Breast epithelium (tissue), 4 donors: ENCODE measurements around the gene SDHD. TPM values are rescaled to one million over a fixed set of nuclear protein-coding genes. Genes with fewer than 3 reads are reported as not detected.

Experiments used
- DNase-seq, 2 donors: peaks; one replicate each; pipeline ENCODE4 v3.0.0-alpha.2; 2019; ENCODE audit warnings: low spot score in 2 of 2
- H3K27ac ChIP-seq, 2 donors: fragments of 200-600 bp; sonication (generic) in 1 of 2; one replicate each; pipeline ENCODE4 v1.5.1; 2016 to 2019; ENCODE audit warnings: mild to moderate bottlenecking in 1 of 2
- H3K27me3 ChIP-seq, 2 donors: fragments of 200-600 bp; sonication (generic) in 1 of 2; one replicate each; pipeline versions ENCODE4 v1.5.1 to v1.6.0; 2017 to 2019; ENCODE audit warnings: control low read depth in 1 of 2, mild to moderate bottlenecking in 1 of 2
- H3K36me3 ChIP-seq: fragments of 200-600 bp; one replicate; pipeline ENCODE4 v1.5.1; 2019
- H3K4me1 ChIP-seq, 2 donors: fragments of 200-600 bp; sonication (generic); one replicate each; pipeline ENCODE4 v1.5.1; 2016 to 2019; ENCODE audit warnings: control low read depth in 1 of 2
- H3K4me3 ChIP-seq, 3 donors: fragments of 200-600 bp; sonication (generic); 1 replicate in 2 of 3; 2 replicates in 1 of 3; pipeline ENCODE4 v1.5.1; 2016 to 2019; ENCODE audit warnings: mild to moderate bottlenecking in 3 of 3, moderate library complexity in 2 of 3
- H3K9me3 ChIP-seq, 2 donors: fragments of 200-600 bp; sonication (generic) in 1 of 2; one replicate each; pipeline ENCODE4 v1.5.1; 2016 to 2019; ENCODE audit warnings: control low read depth in 1 of 2
- POLR2A ChIP-seq: fragments of 450-650 bp; IDR thresholded peaks from one replicate; pipeline ENCODE4 v1.6.1; 2016; ENCODE audit warnings: antibody characterized with exemption, mild to moderate bottlenecking, moderate library complexity
- POLR2AphosphoS5 ChIP-seq, 3 donors: sonication (generic); formaldehyde crosslinking; IDR thresholded peaks; one replicate each; pipeline ENCODE4 v1.6.1; 2017; ENCODE audit warnings: antibody characterized with exemption in 3 of 3
- intact Hi-C: fragments of 100-400 bp; cut with DNase I; formaldehyde crosslinking; loops from one replicate; pipeline ENCODE4 v1.15.1; 2023; ENCODE audit warnings: low total_unique reads
- total RNA-seq, 3 donors: library from RNA; depleted of rRNA; stranded (reverse); fragments of >200 nt; gene quantifications; one replicate each; pipeline ENCODE4 v1.1.0, GENCODE V29; 2016
- TF ChIP-seq, protein P1 (sequence below), 3 donors: fragments of 450-650 bp; IDR thresholded peaks; one replicate each; pipeline ENCODE4 v1.5.1; 2016 to 2017; ENCODE audit warnings: antibody characterized with exemption in 3 of 3, mild to moderate bottlenecking in 3 of 3, moderate library complexity in 3 of 3

Gene SDHD
- total RNA-seq, 3 donors from 2014 or later: 108 to 122 (median 109) TPM

- intact Hi-C loops: no loop called here
- H3K9me3 ChIP-seq: no peaks in the 10 kb centered on the region
- DNase-seq: no peak
- no peaks in the 10 kb centered on the region for H3K36me3 ChIP-seq
- H3K4me3 ChIP-seq: no peak overlapping the region
- TF ChIP-seq POLR2AphosphoS5 (IDR thresholded peaks at IDR 0.05): no peak
- TF ChIP-seq, protein P1, sequence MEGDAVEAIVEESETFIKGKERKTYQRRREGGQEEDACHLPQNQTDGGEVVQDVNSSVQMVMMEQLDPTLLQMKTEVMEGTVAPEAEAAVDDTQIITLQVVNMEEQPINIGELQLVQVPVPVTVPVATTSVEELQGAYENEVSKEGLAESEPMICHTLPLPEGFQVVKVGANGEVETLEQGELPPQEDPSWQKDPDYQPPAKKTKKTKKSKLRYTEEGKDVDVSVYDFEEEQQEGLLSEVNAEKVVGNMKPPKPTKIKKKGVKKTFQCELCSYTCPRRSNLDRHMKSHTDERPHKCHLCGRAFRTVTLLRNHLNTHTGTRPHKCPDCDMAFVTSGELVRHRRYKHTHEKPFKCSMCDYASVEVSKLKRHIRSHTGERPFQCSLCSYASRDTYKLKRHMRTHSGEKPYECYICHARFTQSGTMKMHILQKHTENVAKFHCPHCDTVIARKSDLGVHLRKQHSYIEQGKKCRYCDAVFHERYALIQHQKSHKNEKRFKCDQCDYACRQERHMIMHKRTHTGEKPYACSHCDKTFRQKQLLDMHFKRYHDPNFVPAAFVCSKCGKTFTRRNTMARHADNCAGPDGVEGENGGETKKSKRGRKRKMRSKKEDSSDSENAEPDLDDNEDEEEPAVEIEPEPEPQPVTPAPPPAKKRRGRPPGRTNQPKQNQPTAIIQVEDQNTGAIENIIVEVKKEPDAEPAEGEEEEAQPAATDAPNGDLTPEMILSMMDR (IDR thresholded peaks at IDR 0.05): peak; percentile 34 to 52 (median 51)
- H3K27me3 ChIP-seq: no peaks in the 10 kb centered on the region
- H3K4me1 ChIP-seq: no peaks in the 10 kb centered on the region
- H3K27ac ChIP-seq: no peak overlapping the region
These were observed 27.1 kb downstream of the SDHD start for GRCh38 chr11:112113539-112114457.

DNA sequence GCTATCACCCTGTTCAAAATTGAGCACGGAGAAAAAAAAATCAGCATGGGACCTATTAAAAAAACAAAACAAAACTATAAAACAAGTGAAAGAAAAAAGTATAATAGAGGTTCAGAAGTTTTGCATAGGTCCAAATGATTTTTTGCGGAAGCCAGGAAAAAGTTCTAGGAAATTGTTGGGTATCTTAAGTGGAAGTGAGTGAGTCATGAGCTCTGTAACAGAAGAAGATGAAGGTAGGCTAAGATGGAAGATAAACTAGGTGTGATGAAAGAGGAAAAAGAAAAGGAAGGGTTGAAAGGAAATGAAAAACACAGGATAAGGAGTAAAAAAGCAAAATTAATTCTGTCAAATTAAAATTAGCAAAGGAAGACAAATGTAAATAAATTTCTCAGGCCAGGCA lies 27.8 kb downstream of the SDHD start:
- Histone ChIP-seq H3K4me1 (no peaks in the 10 kb centered on the region), H3K27ac (no peak overlapping the region), H3K27me3 (no peaks in the 10 kb centered on the region), H3K36me3 (no peaks in the 10 kb centered on the region), H3K4me3 (no peak overlapping the region), H3K9me3 (no peaks in the 10 kb centered on the region)
- TF ChIP-seq POLR2AphosphoS5 (IDR thresholded peaks at IDR 0.05) (no peak), POLR2A (no peak)
- TF ChIP-seq, protein P1 (IDR thresholded peaks at IDR 0.05): no peak
- DNase-seq: no peak
- intact Hi-C loops: no loop called here

DNA sequence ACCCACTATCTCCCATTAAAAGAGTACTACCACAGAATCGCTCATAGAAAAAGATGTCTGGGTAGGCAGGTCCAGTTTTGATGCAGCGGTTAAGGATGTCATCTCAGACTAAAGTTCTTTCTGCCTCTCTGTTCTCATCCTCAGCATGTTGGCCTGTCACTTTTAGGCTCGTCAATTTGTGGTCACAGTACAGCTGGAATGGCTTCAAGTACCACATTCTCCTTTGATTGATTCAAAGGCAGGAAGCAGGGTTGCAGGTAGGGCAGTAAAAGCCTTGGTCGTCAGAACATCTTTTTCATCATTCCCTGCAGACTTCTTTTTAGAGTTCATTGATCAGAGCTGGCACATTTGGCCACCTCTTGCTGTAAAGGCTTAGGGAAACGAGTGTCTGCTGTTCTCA lies 28.7 kb downstream of the SDHD start:
- TF ChIP-seq, protein P1 (IDR thresholded peaks at IDR 0.05): no peak
- TF ChIP-seq POLR2AphosphoS5 (IDR thresholded peaks at IDR 0.05) (no peak), POLR2A (no peak)
- intact Hi-C loops: no loop called here
- H3K4me1 ChIP-seq: no peaks in the 10 kb centered on the region
- no peak overlapping the region for H3K27ac ChIP-seq
- DNase-seq: no peak
- H3K9me3 ChIP-seq: no peaks in the 10 kb centered on the region
- no peak overlapping the region for H3K4me3 ChIP-seq
- no peaks in the 10 kb centered on the region for H3K36me3 ChIP-seq
- no peaks in the 10 kb centered on the region for H3K27me3 ChIP-seq

DNA sequence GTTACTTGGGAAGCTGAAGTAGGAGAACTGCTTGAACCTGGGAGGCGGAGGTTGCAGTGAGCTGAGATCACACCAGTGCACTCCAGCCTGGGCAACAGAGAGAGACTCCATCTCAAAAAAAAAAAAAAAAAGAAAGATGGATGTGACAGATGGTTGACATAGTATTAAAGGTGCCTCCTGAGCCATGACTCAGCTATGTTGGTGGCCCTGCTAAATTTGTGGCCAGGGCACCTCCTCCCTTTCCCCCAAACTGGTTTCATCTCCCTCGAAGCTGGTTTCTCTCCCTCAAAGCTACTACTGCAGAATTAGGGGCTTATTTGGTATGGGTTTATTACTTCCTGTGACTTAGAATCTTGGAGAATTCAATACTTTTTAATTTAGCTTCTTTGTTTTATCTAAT lies 31.5 kb downstream of the SDHD start:
- no peak for DNase-seq
- no peaks in the 10 kb centered on the region for H3K27me3 ChIP-seq
- TF ChIP-seq, protein P1 (IDR thresholded peaks at IDR 0.05): no peak
- TF ChIP-seq POLR2AphosphoS5 (IDR thresholded peaks at IDR 0.05) (no peak), POLR2A (no peak)
- intact Hi-C loops: no loop called here
- H3K9me3 ChIP-seq: no peaks in the 10 kb centered on the region
- H3K4me3 ChIP-seq: no peak overlapping the region
- H3K27ac ChIP-seq: no peak overlapping the region
- no peaks in the 10 kb centered on the region for H3K36me3 ChIP-seq
- H3K4me1 ChIP-seq: no peaks in the 10 kb centered on the region

- no peak for DNase-seq
These were observed 35.4 kb downstream of the SDHD start for GRCh38 chr11:112121981-112122615.

More at GRCh38 chr11:112121981-112122615, 35.4 kb downstream of the SDHD start:
- H3K4me1 ChIP-seq: no peaks in the 10 kb centered on the region
- no peaks in the 10 kb centered on the region for H3K27me3 ChIP-seq
- TF ChIP-seq, protein P1 (IDR thresholded peaks at IDR 0.05): no peak
- no peak for TF ChIP-seq POLR2AphosphoS5 (IDR thresholded peaks at IDR 0.05)
- TF ChIP-seq POLR2A: no peak
- no peaks in the 10 kb centered on the region for H3K9me3 ChIP-seq
- H3K36me3 ChIP-seq: no peaks in the 10 kb centered on the region
- H3K27ac ChIP-seq: no peak overlapping the region
- no peak overlapping the region for H3K4me3 ChIP-seq
- intact Hi-C loops: no loop called here
